Prostate gland (tissue), 2 donors: ENCODE results near the gene DVL1.

Experiments
- CTCF ChIP-seq, 4 experiments: fragments of 200-600 bp in 2 of 4; fragments of 450-650 bp in 2 of 4; sonication (generic) in 2 of 4; IDR thresholded peaks; 1 replicate in 3 of 4; 2 replicates in 1 of 4; pipeline ENCODE4 v1.5.1; 2016 to 2019; ENCODE audit warnings: antibody characterized with exemption in 4 of 4, mild to moderate bottlenecking in 2 of 4, moderate library complexity in 2 of 4
- POLR2A ChIP-seq: fragments of 450-650 bp; IDR thresholded peaks from one replicate; pipeline ENCODE4 v1.6.1; 2016; ENCODE audit warnings: antibody characterized with exemption, mild to moderate bottlenecking
- POLR2AphosphoS5 ChIP-seq: sonication (generic); formaldehyde crosslinking; IDR thresholded peaks from one replicate; pipeline ENCODE4 v1.6.1; 2017; ENCODE audit warnings: antibody characterized with exemption

- TF ChIP-seq CTCF (IDR thresholded peaks at IDR 0.05) (peak in 3 of 4 experiments; percentile 47 to 78 (median 70)), POLR2A (no peak), POLR2AphosphoS5 (no peak)
These were observed 58.9 kb downstream of the DVL1 start for GRCh38 chr1:1290238-1290731.
